Measurements from ENCODE around the gene B3GLCT.

The B3GLCT gene

GRCh38 chr13:31361673-31362072, 161.9 kb downstream of the B3GLCT start:
- no peak overlapping the region for H3K4me3 ChIP-seq (ENCODE audit: low read length in 2 of 2)
- H3K14ac ChIP-seq (ENCODE audit: low read length), result no peak overlapping the region
- no peak overlapping the region for H3K23ac ChIP-seq (ENCODE audit: low read depth, low read length, poor library complexity)
- no peaks in the 10 kb centered on the region for H3K27me3 ChIP-seq (ENCODE audit: control insufficient read depth in 3 of 3, insufficient read depth in 3 of 3, low read depth in 1 of 3, low read length in 3 of 3)
- no peak overlapping the region for H3K18ac ChIP-seq (ENCODE audit: low read length)
- H3K27ac ChIP-seq (replicated peaks; ENCODE audit: low read length), result no peak overlapping the region
- no peak for DNase-seq (ENCODE audit: low spot score)
- no peak overlapping the region for H2BK5ac ChIP-seq (ENCODE audit: low read length)
- H2AFZ ChIP-seq (ENCODE audit: low read length), result no peak overlapping the region
- no peak overlapping the region for H3K9ac ChIP-seq (ENCODE audit: low read depth, low read length, poor library complexity)
- no peak overlapping the region for H3K4me2 ChIP-seq (ENCODE audit: insufficient read depth, low read length, poor library complexity, severe bottlenecking)
- H2BK120ac ChIP-seq (ENCODE audit: low read depth, low read length), result no peak overlapping the region
- H2BK12ac ChIP-seq (ENCODE audit: low read length), result no peak overlapping the region
- no peak overlapping the region for H2BK15ac ChIP-seq (ENCODE audit: low read length)
- no peak overlapping the region for H4K91ac ChIP-seq (ENCODE audit: low read depth, low read length, poor library complexity)
- H2AK5ac ChIP-seq (ENCODE audit: low read depth, low read length), result no peak overlapping the region
- H3K36me3 ChIP-seq (replicated peaks in 1 of 2; ENCODE audit: control insufficient read depth in 2 of 2, insufficient read depth in 2 of 2, low read length in 2 of 2), result no peaks in the 10 kb centered on the region
- H3K9me3 ChIP-seq (replicated peaks in 1 of 2; ENCODE audit: control insufficient read depth in 2 of 2, insufficient read depth in 1 of 2, low read depth in 1 of 2, low read length in 2 of 2), result peaks cover 11 to 14% of the 10 kb centered on the region in 2 donors
- H3K79me1 ChIP-seq (ENCODE audit: low read depth, low read length), result no peaks in the 10 kb centered on the region
- no peaks in the 10 kb centered on the region for H3K4me1 ChIP-seq (ENCODE audit: control insufficient read depth in 2 of 2, insufficient read depth in 1 of 2, low read depth in 1 of 2, low read length in 2 of 2)
- H3K4ac ChIP-seq (ENCODE audit: low read length), result no peak overlapping the region
- no peak overlapping the region for H4K8ac ChIP-seq (ENCODE audit: low read depth, low read length)
- WGBS, 2 donors (ENCODE audit: extremely low coverage in 2 of 2, insufficient read length in 2 of 2, insufficient replicate concordance in 1 of 2), result no CpG with 5 or more reads among the region's 1 CpG

DNA sequence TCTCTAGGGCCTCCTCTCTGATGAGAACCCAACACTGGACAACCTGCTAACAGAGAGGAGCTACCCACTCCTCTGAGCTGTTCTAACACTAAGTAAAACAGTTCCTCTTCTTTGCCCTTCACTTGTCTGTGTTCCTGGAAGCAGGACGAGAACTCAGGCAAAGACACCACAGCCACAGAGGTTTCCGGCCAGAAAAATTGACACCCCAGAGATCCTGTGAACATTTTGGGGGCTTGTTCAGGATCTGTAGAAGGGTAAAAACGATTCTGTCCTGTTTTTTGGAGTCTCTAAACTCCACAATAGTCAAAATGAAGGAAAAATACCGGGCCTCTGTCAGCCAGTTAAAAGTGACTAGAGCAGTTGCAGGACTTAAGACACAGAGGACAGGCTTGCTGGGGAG, 165.9 kb downstream of the B3GLCT start:
- H3K9ac ChIP-seq (ENCODE audit: low read depth, low read length, poor library complexity), result no peak overlapping the region
- H3K14ac ChIP-seq (ENCODE audit: low read length), result no peak overlapping the region
- no peak overlapping the region for H3K27ac ChIP-seq (replicated peaks; ENCODE audit: low read length)
- no peak overlapping the region for H2BK120ac ChIP-seq (ENCODE audit: low read depth, low read length)
- no peak overlapping the region for H3K23ac ChIP-seq (ENCODE audit: low read depth, low read length, poor library complexity)
- H3K18ac ChIP-seq (ENCODE audit: low read length), result no peak overlapping the region
- H3K4me1 ChIP-seq (ENCODE audit: control insufficient read depth in 2 of 2, insufficient read depth in 1 of 2, low read depth in 1 of 2, low read length in 2 of 2), result no peaks in the 10 kb centered on the region
- H2BK12ac ChIP-seq (ENCODE audit: low read length), result no peak overlapping the region
- no peak overlapping the region for H3K4me2 ChIP-seq (ENCODE audit: insufficient read depth, low read length, poor library complexity, severe bottlenecking)
- DNase-seq (ENCODE audit: low spot score), result no peak
- no peak overlapping the region for H3K4ac ChIP-seq (ENCODE audit: low read length)
- H3K36me3 ChIP-seq (replicated peaks in 1 of 2; ENCODE audit: control insufficient read depth in 2 of 2, insufficient read depth in 2 of 2, low read length in 2 of 2), result no peaks in the 10 kb centered on the region
- WGBS, 2 donors (ENCODE audit: extremely low coverage in 2 of 2, insufficient read length in 2 of 2, insufficient replicate concordance in 1 of 2), result no CpG with 5 or more reads among the region's 4 CpGs
- no peak overlapping the region for H2BK15ac ChIP-seq (ENCODE audit: low read length)
- no peak overlapping the region for H3K4me3 ChIP-seq (ENCODE audit: low read length in 2 of 2)
- no peaks in the 10 kb centered on the region for H3K27me3 ChIP-seq (ENCODE audit: control insufficient read depth in 3 of 3, insufficient read depth in 3 of 3, low read depth in 1 of 3, low read length in 3 of 3)
- peaks cover 11 to 17% of the 10 kb centered on the region in 2 donors for H3K9me3 ChIP-seq (replicated peaks in 1 of 2; ENCODE audit: control insufficient read depth in 2 of 2, insufficient read depth in 1 of 2, low read depth in 1 of 2, low read length in 2 of 2)
- no peak overlapping the region for H2BK5ac ChIP-seq (ENCODE audit: low read length)
- H3K79me1 ChIP-seq (ENCODE audit: low read depth, low read length), result no peaks in the 10 kb centered on the region
- H2AK5ac ChIP-seq (ENCODE audit: low read depth, low read length), result no peak overlapping the region
- no peak overlapping the region for H4K91ac ChIP-seq (ENCODE audit: low read depth, low read length, poor library complexity)
- H4K8ac ChIP-seq (ENCODE audit: low read depth, low read length), result no peak overlapping the region
- no peak overlapping the region for H2AFZ ChIP-seq (ENCODE audit: low read length)

DNA sequence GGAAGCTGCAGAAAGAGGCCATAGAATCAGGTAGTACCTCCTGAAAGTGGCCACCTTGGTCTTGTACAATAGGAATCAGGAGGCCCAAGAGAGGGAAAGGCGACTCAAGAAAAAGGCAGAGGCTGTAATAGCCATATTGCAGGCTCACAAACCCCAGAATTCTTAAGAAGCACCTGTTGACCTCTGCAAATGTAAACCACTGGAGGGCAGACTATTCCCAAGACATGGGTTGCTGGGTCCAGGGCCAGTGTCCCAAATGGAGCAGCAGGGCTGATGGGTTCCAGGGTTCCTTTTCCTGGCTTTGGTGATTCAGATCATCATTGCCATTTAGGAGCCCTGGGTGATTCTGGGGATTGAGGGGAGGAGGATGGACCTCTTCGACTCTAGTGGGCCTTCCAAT, 167.6 kb downstream of the B3GLCT start:
- H3K4me3 ChIP-seq (ENCODE audit: low read length in 2 of 2), result no peak overlapping the region
- H4K91ac ChIP-seq (ENCODE audit: low read depth, low read length, poor library complexity), result no peak overlapping the region
- no peak overlapping the region for H2BK15ac ChIP-seq (ENCODE audit: low read length)
- H3K9me3 ChIP-seq (replicated peaks in 1 of 2; ENCODE audit: control insufficient read depth in 2 of 2, insufficient read depth in 1 of 2, low read depth in 1 of 2, low read length in 2 of 2), result peaks cover 11 to 17% of the 10 kb centered on the region in 2 donors
- no peak overlapping the region for H2BK5ac ChIP-seq (ENCODE audit: low read length)
- H3K23ac ChIP-seq (ENCODE audit: low read depth, low read length, poor library complexity), result no peak overlapping the region
- H2BK120ac ChIP-seq (ENCODE audit: low read depth, low read length), result no peak overlapping the region
- H3K4me2 ChIP-seq (ENCODE audit: insufficient read depth, low read length, poor library complexity, severe bottlenecking), result no peak overlapping the region
- H3K27ac ChIP-seq (replicated peaks; ENCODE audit: low read length), result no peak overlapping the region
- H3K4me1 ChIP-seq (ENCODE audit: control insufficient read depth in 2 of 2, insufficient read depth in 1 of 2, low read depth in 1 of 2, low read length in 2 of 2), result no peaks in the 10 kb centered on the region
- no CpG with 5 or more reads among the region's 2 CpGs for WGBS, 2 donors (ENCODE audit: extremely low coverage in 2 of 2, insufficient read length in 2 of 2, insufficient replicate concordance in 1 of 2)
- no peak for DNase-seq (ENCODE audit: low spot score)
- no peak overlapping the region for H3K9ac ChIP-seq (ENCODE audit: low read depth, low read length, poor library complexity)
- no peak overlapping the region for H3K18ac ChIP-seq (ENCODE audit: low read length)
- H3K27me3 ChIP-seq (ENCODE audit: control insufficient read depth in 3 of 3, insufficient read depth in 3 of 3, low read depth in 1 of 3, low read length in 3 of 3), result no peaks in the 10 kb centered on the region
- H3K4ac ChIP-seq (ENCODE audit: low read length), result no peak overlapping the region
- H3K14ac ChIP-seq (ENCODE audit: low read length), result no peak overlapping the region
- H3K79me1 ChIP-seq (ENCODE audit: low read depth, low read length), result no peaks in the 10 kb centered on the region
- H2AFZ ChIP-seq (ENCODE audit: low read length), result no peak overlapping the region
- no peak overlapping the region for H2BK12ac ChIP-seq (ENCODE audit: low read length)
- no peaks in the 10 kb centered on the region for H3K36me3 ChIP-seq (replicated peaks in 1 of 2; ENCODE audit: control insufficient read depth in 2 of 2, insufficient read depth in 2 of 2, low read length in 2 of 2)
- H4K8ac ChIP-seq (ENCODE audit: low read depth, low read length), result no peak overlapping the region
- H2AK5ac ChIP-seq (ENCODE audit: low read depth, low read length), result no peak overlapping the region

DNA sequence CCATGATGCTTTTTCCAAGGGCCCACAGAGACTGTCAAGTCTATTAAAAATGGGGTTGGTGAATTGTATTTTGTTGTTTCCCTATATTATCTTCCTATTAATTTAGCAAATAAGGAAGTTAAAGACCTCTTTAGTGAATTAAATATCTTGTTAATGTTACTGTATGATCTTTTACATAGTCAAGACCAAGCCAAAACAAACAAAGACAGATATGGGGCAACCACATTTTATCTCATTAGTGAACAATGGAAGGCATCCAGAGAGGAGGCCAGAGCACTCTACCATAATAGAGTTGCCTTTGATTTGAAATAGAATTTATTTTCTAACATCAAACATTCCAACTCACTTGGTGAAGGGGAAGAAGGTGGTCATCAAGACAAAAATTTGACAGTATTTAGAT, 169.4 kb downstream of the B3GLCT start:
- Histone ChIP-seq H3K4me1 (ENCODE audit: control insufficient read depth in 2 of 2, insufficient read depth in 1 of 2, low read depth in 1 of 2, low read length in 2 of 2) (peaks cover under 1 to 4% of the 10 kb centered on the region in 2 donors), H3K9me3 (replicated peaks in 1 of 2; ENCODE audit: control insufficient read depth in 2 of 2, insufficient read depth in 1 of 2, low read depth in 1 of 2, low read length in 2 of 2) (peaks cover 11 to 17% of the 10 kb centered on the region in 2 donors), H3K9ac (ENCODE audit: low read depth, low read length, poor library complexity) (no peak overlapping the region), H4K91ac (ENCODE audit: low read depth, low read length, poor library complexity) (no peak overlapping the region), H3K27ac (replicated peaks; ENCODE audit: low read length) (no peak overlapping the region), H2AK5ac (ENCODE audit: low read depth, low read length) (no peak overlapping the region), H3K14ac (ENCODE audit: low read length) (no peak overlapping the region), H3K36me3 (replicated peaks in 1 of 2; ENCODE audit: control insufficient read depth in 2 of 2, insufficient read depth in 2 of 2, low read length in 2 of 2) (no peaks in the 10 kb centered on the region), H3K4ac (ENCODE audit: low read length) (no peak overlapping the region), H3K4me3 (ENCODE audit: low read length in 2 of 2) (no peak overlapping the region), H3K23ac (ENCODE audit: low read depth, low read length, poor library complexity) (no peak overlapping the region), H4K8ac (ENCODE audit: low read depth, low read length) (no peak overlapping the region), H2BK120ac (ENCODE audit: low read depth, low read length) (no peak overlapping the region), H2AFZ (ENCODE audit: low read length) (no peak overlapping the region), H2BK12ac (ENCODE audit: low read length) (no peak overlapping the region), H3K79me1 (ENCODE audit: low read depth, low read length) (no peaks in the 10 kb centered on the region), H3K18ac (ENCODE audit: low read length) (no peak overlapping the region), H3K27me3 (ENCODE audit: control insufficient read depth in 3 of 3, insufficient read depth in 3 of 3, low read depth in 1 of 3, low read length in 3 of 3) (no peaks in the 10 kb centered on the region), H2BK5ac (ENCODE audit: low read length) (no peak overlapping the region), H3K4me2 (ENCODE audit: insufficient read depth, low read length, poor library complexity, severe bottlenecking) (no peak overlapping the region), H2BK15ac (ENCODE audit: low read length) (no peak overlapping the region)
- no peak for DNase-seq (ENCODE audit: low spot score)

All from neuronal stem cell (in vitro differentiated cells).